ENCODE measurements around the gene CYP3A7.
"Not testable (repeated sequence)": the region's sequence is repeated elsewhere in the genome, so short reads cannot be mapped to it uniquely, and the experiment has no call there.

CYP3A7 gene

DNA sequence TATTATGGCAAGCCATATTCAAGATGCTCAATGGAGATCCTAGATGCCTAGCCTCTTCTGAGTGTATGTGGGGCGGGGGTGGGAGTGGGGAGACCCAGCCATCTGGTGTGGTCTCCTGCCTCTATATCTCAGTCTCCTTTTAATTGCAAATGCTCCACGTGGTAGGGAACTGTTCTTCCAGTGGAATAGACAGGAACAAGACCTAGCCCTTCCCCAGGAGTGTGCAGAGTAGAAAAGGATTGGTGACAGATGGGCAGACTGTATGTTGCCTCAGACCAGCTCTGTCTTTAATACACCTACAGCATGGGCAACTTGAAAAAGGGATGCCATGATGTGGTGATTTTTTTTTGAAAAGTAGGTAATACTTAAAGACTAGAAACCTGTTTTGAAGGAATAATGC is 67.8 kb downstream of the CYP3A7 start:
- Histone ChIP-seq H3K4me1 (ENCODE audit: low read length) (no peaks in the 10 kb centered on the region), H3K27ac (ENCODE audit: low read length) (no peak overlapping the region), H3K36me3 (replicated peaks; ENCODE audit: insufficient read depth, low read length) (no peaks in the 10 kb centered on the region), H3K9me3 (replicated peaks; ENCODE audit: insufficient read depth, low read length) (no peaks in the 10 kb centered on the region), H3K9ac (ENCODE audit: low read length) (no peak overlapping the region), H3K4me2 (ENCODE audit: low read depth, low read length) (no peak overlapping the region), H2AFZ (ENCODE audit: low read length) (no peak overlapping the region), H3K9me2 (replicated peaks; ENCODE audit: insufficient read depth, low read length) (no peaks in the 10 kb centered on the region), H3K27me3 (replicated peaks; ENCODE audit: insufficient read depth, low read length) (no peaks in the 10 kb centered on the region), H3F3A (ENCODE audit: insufficient read depth, low read length) (no peaks in the 10 kb centered on the region), H3K4me3 (ENCODE audit: low read length) (no peak overlapping the region), H3K79me2 (ENCODE audit: low read length) (no peaks in the 10 kb centered on the region), H4K20me1 (ENCODE audit: insufficient read depth, low read length) (no peaks in the 10 kb centered on the region)
- DNase-seq = no peak
- TF ChIP-seq, protein P1, sequence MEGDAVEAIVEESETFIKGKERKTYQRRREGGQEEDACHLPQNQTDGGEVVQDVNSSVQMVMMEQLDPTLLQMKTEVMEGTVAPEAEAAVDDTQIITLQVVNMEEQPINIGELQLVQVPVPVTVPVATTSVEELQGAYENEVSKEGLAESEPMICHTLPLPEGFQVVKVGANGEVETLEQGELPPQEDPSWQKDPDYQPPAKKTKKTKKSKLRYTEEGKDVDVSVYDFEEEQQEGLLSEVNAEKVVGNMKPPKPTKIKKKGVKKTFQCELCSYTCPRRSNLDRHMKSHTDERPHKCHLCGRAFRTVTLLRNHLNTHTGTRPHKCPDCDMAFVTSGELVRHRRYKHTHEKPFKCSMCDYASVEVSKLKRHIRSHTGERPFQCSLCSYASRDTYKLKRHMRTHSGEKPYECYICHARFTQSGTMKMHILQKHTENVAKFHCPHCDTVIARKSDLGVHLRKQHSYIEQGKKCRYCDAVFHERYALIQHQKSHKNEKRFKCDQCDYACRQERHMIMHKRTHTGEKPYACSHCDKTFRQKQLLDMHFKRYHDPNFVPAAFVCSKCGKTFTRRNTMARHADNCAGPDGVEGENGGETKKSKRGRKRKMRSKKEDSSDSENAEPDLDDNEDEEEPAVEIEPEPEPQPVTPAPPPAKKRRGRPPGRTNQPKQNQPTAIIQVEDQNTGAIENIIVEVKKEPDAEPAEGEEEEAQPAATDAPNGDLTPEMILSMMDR (IDR thresholded peaks at IDR 0.05; ENCODE audit: low read length) = no peak
- TF ChIP-seq EZH2 (optimal IDR thresholded peaks at IDR 0.05; ENCODE audit: low read depth, low read length) = no peak
- no peak for TF ChIP-seq EZH2phosphoT487 (IDR thresholded peaks at IDR 0.05; ENCODE audit: low read length)

DNA sequence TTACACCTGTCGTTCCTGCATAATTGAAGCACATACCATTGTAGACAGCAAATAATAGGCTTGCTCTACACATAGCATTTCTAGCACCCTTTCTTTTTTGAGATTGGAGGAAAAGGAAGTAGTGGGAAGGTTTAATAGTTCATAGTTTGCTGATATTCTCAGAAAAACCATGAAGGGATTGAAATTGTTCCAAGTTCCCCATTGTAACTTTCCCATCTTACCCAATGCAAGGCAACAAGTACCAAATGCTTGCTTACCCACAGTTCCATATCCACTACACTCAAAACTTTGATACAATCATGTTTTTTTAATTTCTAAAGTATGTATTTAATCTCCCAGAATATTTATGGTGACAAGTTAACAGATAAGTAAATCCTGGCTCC is 69.0 kb downstream of the CYP3A7 start:
- TF ChIP-seq EZH2 (optimal IDR thresholded peaks at IDR 0.05; ENCODE audit: low read depth, low read length) = no peak
- TF ChIP-seq, protein P1 (IDR thresholded peaks at IDR 0.05; ENCODE audit: low read length) = no peak
- Histone ChIP-seq H3K9me3 (replicated peaks; ENCODE audit: insufficient read depth, low read length) (no peaks in the 10 kb centered on the region), H3K4me3 (ENCODE audit: low read length) (no peak overlapping the region), H3K4me1 (ENCODE audit: low read length) (no peaks in the 10 kb centered on the region), H3F3A (ENCODE audit: insufficient read depth, low read length) (no peaks in the 10 kb centered on the region), H3K27me3 (replicated peaks; ENCODE audit: insufficient read depth, low read length) (no peaks in the 10 kb centered on the region), H3K9ac (ENCODE audit: low read length) (no peak overlapping the region), H4K20me1 (ENCODE audit: insufficient read depth, low read length) (no peaks in the 10 kb centered on the region), H3K27ac (ENCODE audit: low read length) (no peak overlapping the region), H3K4me2 (ENCODE audit: low read depth, low read length) (no peak overlapping the region), H3K36me3 (replicated peaks; ENCODE audit: insufficient read depth, low read length) (no peaks in the 10 kb centered on the region), H2AFZ (ENCODE audit: low read length) (no peak overlapping the region), H3K9me2 (replicated peaks; ENCODE audit: insufficient read depth, low read length) (no peaks in the 10 kb centered on the region), H3K79me2 (ENCODE audit: low read length) (no peaks in the 10 kb centered on the region)
- no peak for DNase-seq

DNA sequence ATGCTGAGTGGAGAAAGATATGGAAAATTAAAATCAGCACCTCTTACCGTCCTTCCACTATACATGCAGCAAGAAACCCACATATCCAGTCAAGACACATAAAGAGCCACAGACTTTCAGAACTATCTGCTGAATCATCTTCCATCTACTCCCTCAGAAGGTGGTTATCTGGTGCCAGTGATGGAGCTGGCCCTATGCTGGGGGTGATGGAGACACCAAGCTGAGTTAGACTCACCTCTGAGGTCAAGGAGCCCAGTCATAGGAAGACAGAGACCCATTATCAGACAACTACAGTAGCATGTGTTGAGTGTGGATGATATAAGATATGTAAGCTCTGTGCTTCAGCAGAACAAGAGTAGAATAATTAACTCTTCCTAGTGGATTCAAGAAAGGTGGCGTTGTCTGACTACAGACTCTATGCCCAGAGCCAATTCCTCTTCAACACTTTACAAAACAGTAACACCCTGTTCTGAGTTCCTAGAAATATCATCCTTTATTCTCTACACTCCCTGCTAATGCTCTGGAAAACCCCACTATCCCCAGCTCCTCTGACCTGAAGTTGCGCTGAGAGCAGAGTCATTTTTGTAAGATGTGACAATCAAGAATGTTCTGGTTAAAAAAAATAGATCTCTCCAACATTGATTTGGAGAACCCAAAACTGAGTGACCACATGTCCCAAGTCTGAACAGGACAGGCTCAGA is 69.5 kb downstream of the CYP3A7 start:
- Histone ChIP-seq H3K9ac (ENCODE audit: low read length) (no peak overlapping the region), H3K4me1 (ENCODE audit: low read length) (no peaks in the 10 kb centered on the region), H3K4me2 (ENCODE audit: low read depth, low read length) (no peak overlapping the region), H3K36me3 (replicated peaks; ENCODE audit: insufficient read depth, low read length) (no peaks in the 10 kb centered on the region), H3F3A (ENCODE audit: insufficient read depth, low read length) (no peaks in the 10 kb centered on the region), H4K20me1 (ENCODE audit: insufficient read depth, low read length) (no peaks in the 10 kb centered on the region), H3K4me3 (ENCODE audit: low read length) (no peak overlapping the region), H3K9me3 (replicated peaks; ENCODE audit: insufficient read depth, low read length) (no peaks in the 10 kb centered on the region), H3K79me2 (ENCODE audit: low read length) (no peaks in the 10 kb centered on the region), H3K27ac (ENCODE audit: low read length) (no peak overlapping the region), H3K27me3 (replicated peaks; ENCODE audit: insufficient read depth, low read length) (no peaks in the 10 kb centered on the region), H3K9me2 (replicated peaks; ENCODE audit: insufficient read depth, low read length) (no peaks in the 10 kb centered on the region), H2AFZ (ENCODE audit: low read length) (no peak overlapping the region)
- no peak for DNase-seq
- TF ChIP-seq, protein P1 (IDR thresholded peaks at IDR 0.05; ENCODE audit: low read length) = no peak
- TF ChIP-seq EZH2 (optimal IDR thresholded peaks at IDR 0.05; ENCODE audit: low read depth, low read length) = no peak

DNA sequence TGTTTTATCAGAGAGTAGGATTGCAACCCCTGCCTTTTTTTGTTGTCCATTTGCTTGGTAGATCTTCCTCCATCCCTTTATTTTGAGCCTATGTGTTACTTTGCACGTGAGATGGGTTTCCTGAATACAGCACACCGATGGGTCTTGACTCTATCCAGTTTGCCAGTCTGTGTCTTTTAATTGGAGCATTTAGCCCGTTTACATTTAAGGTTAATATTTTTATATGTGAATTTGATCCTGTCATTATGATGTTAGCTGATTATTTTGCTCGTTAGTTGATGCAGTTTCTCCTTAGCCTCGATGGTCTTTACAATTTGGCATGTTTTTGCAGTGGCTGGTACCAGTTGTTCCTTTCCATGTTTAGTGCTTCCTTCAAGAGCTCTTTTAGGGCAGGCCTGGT is 77.1 kb downstream of the CYP3A7 start:
- not testable (repeated sequence) for H3K4me1 ChIP-seq (ENCODE audit: low read length); H3K27ac ChIP-seq (ENCODE audit: low read length); DNase-seq; H3K79me2 ChIP-seq (ENCODE audit: low read length); H3F3A ChIP-seq (ENCODE audit: insufficient read depth, low read length); H3K4me2 ChIP-seq (ENCODE audit: low read depth, low read length); H3K9me2 ChIP-seq (replicated peaks; ENCODE audit: insufficient read depth, low read length); H3K27me3 ChIP-seq (replicated peaks; ENCODE audit: insufficient read depth, low read length); H3K4me3 ChIP-seq (ENCODE audit: low read length); H4K20me1 ChIP-seq (ENCODE audit: insufficient read depth, low read length); H3K9ac ChIP-seq (ENCODE audit: low read length); H3K36me3 ChIP-seq (replicated peaks; ENCODE audit: insufficient read depth, low read length); H3K9me3 ChIP-seq (replicated peaks; ENCODE audit: insufficient read depth, low read length); H2AFZ ChIP-seq (ENCODE audit: low read length)
